Uterus (tissue), 4 donors: ENCODE results near the gene MEIS2. TPM values are rescaled to one million over a fixed set of nuclear protein-coding genes. Genes with fewer than 3 reads are reported as not detected.

Experiments
- DNase-seq, 2 donors: peaks; one replicate each; pipeline ENCODE4 v3.0.0-alpha.2; 2019 to 2020
- H3K27ac ChIP-seq, 2 donors: fragments of 200-600 bp; sonication (generic); 1 replicate in 1 of 2; 2 replicates in 1 of 2; pipeline ENCODE4 v1.5.1; 2016 to 2018
- H3K27me3 ChIP-seq, 2 donors: fragments of 200-600 bp; sonication (generic); one replicate each; pipeline ENCODE4 v1.5.1; 2018 to 2019; ENCODE audit warnings: control low read depth in 1 of 2
- H3K36me3 ChIP-seq, 2 donors: fragments of 200-600 bp; sonication (generic); one replicate each; pipeline ENCODE4 v1.5.1; 2019; ENCODE audit warnings: control low read depth in 1 of 2
- H3K4me1 ChIP-seq, 2 donors: fragments of 200-600 bp; sonication (generic); one replicate each; pipeline ENCODE4 v1.5.1; 2018 to 2019; ENCODE audit warnings: control low read depth in 1 of 2
- H3K4me3 ChIP-seq, 2 donors: fragments of 200-600 bp; sonication (generic); 1 replicate in 1 of 2; 2 replicates in 1 of 2; pipeline ENCODE4 v1.5.1; 2018 to 2019; ENCODE audit warnings: mild to moderate bottlenecking in 1 of 2
- H3K9me3 ChIP-seq, 2 donors: fragments of 200-600 bp; sonication (generic); one replicate each; pipeline ENCODE4 v1.5.1; 2019; ENCODE audit warnings: control low read depth in 1 of 2
- POLR2A ChIP-seq, 2 donors: fragments of 450-650 bp; IDR thresholded peaks; one replicate each; pipeline ENCODE4 v1.6.1; 2016; ENCODE audit warnings: antibody characterized with exemption in 2 of 2, mild to moderate bottlenecking in 1 of 2, moderate library complexity in 1 of 2
- intact Hi-C: fragments of 100-400 bp; cut with DNase I; formaldehyde crosslinking; loops from one replicate; pipeline ENCODE4 v1.15.1; 2023; ENCODE audit warnings: low total_unique reads
- total RNA-seq, 4 donors: library from RNA; depleted of rRNA in 3 of 4; stranded (reverse); fragments of >200 nt in 3 of 4; gene quantifications; one replicate each; pipeline versions ENCODE4 v1.1.0 to v1.2.4, GENCODE V29; 2014 to 2023
- TF ChIP-seq, protein P1 (sequence below), 4 experiments: fragments of 200-600 bp in 2 of 4; fragments of 450-650 bp in 2 of 4; sonication (generic) in 2 of 4; IDR thresholded peaks; one replicate each; pipeline ENCODE4 v1.5.1; 2016 to 2019; ENCODE audit warnings: antibody characterized with exemption in 4 of 4, mild to moderate bottlenecking in 2 of 4, moderate library complexity in 1 of 4
- donor health status: DM: yes; HTN: yes; CAD: no.

MEIS2 gene
- total RNA-seq, 4 donors from 2014 or later = 84.0 to 184 (median 112) TPM

DNA sequence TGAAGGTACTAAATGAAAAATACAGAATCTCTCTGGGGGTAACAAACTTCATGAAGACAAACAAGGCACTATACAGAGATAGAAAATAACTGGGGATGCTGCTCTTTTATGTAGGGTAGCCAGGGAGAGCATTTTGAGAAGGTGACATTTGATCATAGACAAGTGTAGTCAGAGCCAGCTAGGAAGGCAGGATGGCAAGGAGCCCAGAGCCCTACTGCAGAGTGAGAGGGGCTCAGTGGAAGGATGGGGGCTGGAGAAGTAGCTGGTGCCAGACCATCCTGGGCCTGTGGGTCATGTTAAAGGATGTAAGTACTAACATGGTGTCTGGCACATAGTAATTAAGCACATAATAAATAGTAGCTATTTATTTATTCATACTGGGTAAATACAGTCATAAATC, 133.6 kb downstream of the MEIS2 start:
- Histone ChIP-seq H3K27me3 (no peaks in the 10 kb centered on the region), H3K36me3 (no peaks in the 10 kb centered on the region), H3K27ac (peak overlapping the region in 1 of 2 donors; percentile 4), H3K4me3 (no peak overlapping the region), H3K9me3 (no peaks in the 10 kb centered on the region), H3K4me1 (peaks cover 3 to 5% of the 10 kb centered on the region in 2 donors)
- TF ChIP-seq, protein P1, sequence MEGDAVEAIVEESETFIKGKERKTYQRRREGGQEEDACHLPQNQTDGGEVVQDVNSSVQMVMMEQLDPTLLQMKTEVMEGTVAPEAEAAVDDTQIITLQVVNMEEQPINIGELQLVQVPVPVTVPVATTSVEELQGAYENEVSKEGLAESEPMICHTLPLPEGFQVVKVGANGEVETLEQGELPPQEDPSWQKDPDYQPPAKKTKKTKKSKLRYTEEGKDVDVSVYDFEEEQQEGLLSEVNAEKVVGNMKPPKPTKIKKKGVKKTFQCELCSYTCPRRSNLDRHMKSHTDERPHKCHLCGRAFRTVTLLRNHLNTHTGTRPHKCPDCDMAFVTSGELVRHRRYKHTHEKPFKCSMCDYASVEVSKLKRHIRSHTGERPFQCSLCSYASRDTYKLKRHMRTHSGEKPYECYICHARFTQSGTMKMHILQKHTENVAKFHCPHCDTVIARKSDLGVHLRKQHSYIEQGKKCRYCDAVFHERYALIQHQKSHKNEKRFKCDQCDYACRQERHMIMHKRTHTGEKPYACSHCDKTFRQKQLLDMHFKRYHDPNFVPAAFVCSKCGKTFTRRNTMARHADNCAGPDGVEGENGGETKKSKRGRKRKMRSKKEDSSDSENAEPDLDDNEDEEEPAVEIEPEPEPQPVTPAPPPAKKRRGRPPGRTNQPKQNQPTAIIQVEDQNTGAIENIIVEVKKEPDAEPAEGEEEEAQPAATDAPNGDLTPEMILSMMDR (IDR thresholded peaks at IDR 0.05) = no peak
- TF ChIP-seq POLR2A (IDR thresholded peaks at IDR 0.05) = no peak
- intact Hi-C loops = no loop called here
- peak in 1 of 2 donors; percentile 17 for DNase-seq

DNA sequence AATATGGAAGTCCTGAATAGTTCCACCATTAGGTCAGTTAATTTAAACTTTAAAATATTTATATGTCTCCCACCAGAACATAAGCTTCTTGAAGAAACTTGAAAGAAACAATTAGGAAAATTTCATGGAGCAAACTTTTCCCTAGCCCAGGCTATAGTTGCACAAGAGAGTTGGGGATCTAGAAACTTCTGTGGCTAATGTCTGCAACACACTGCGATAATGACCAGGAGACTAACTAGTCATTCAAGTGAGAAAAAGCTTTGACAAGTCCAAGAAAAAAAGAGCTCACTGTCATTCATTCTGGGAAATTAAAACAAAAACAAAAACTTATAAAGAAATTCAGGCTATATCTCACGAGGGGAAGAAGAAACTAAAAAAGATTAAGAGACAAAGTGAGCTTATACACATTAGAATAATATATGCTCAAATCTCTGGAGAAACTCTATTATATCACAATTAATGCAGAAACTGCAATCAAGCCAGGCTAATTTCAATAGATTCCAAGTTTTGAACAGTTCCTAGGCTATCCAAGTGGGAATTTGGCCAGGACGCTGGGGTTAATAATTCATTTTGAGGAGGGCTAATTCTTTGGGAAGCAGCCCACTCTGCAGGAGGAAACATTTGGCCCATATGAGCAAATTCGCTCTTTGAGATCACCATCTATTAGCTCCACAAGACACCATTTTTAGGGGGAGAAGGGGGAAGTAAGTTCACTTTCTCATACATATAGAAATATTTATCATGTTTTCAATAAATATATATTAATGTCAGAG, 134.6 kb downstream of the MEIS2 start:
- no peak overlapping the region for H3K4me3 ChIP-seq
- H3K36me3 ChIP-seq = no peaks in the 10 kb centered on the region
- H3K4me1 ChIP-seq = peaks cover under 1 to 3% of the 10 kb centered on the region in 2 donors
- peak overlapping the region in 1 of 2 donors; percentile 5 for H3K27ac ChIP-seq
- TF ChIP-seq, protein P1 (IDR thresholded peaks at IDR 0.05) = no peak
- no peak for TF ChIP-seq POLR2A (IDR thresholded peaks at IDR 0.05)
- H3K9me3 ChIP-seq = no peaks in the 10 kb centered on the region
- H3K27me3 ChIP-seq = no peaks in the 10 kb centered on the region
- intact Hi-C loops = no loop called here
- DNase-seq = peak; percentile 32 to 34

DNA sequence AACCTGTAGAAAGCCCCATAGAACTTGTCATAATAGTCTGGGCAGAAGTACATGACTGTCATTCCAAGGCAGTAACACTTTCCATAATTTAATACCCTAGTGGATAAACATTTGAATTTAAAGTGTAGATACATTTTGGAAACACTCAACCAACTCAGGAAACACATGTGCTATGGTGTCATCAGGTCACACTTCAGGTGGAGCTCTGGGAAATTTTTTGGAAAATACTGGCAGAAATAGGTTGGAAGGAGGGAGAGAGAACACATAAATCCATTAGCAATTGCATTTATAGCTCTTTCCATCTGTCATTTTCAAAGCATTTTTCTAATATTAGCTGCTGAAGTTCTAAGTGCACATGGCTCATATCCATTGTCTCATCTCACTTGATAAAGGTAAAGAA, 135.7 kb downstream of the MEIS2 start:
- intact Hi-C loops = no loop called here
- H3K27me3 ChIP-seq = no peaks in the 10 kb centered on the region
- peaks cover 0 to 3% of the 10 kb centered on the region in 2 donors for H3K4me1 ChIP-seq

DNA sequence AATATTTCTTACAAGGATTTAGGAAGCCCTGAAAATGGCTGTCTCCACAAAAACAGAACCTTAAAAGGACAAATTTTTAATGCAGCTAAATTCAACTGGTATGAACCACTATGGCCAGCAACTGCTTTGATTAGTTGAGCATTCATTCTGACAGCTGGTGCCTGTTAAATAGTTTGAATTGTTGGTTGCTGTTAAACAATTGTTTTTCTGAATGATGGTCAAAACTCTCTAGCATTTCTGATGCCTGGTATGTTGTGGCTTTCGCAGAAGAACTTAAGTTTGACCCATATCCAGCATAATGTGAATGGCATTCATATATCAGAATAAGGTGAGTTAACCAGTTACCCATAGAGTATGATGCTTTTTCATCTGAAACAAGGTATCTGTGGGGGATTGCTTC, 138.4 kb downstream of the MEIS2 start:
- Histone ChIP-seq H3K36me3 (no peaks in the 10 kb centered on the region), H3K4me1 (no peaks in the 10 kb centered on the region), H3K27me3 (no peaks in the 10 kb centered on the region), H3K27ac (no peak overlapping the region), H3K4me3 (no peak overlapping the region), H3K9me3 (no peaks in the 10 kb centered on the region)
- intact Hi-C loops = no loop called here
- no peak for DNase-seq
- TF ChIP-seq, protein P1 (IDR thresholded peaks at IDR 0.05) = no peak
- TF ChIP-seq POLR2A (IDR thresholded peaks at IDR 0.05) = no peak

More for the DNA sequence above, 135.7 kb downstream of the MEIS2 start:
- DNase-seq = no peak
- H3K4me3 ChIP-seq = no peak overlapping the region
- no peaks in the 10 kb centered on the region for H3K9me3 ChIP-seq
- no peaks in the 10 kb centered on the region for H3K36me3 ChIP-seq
- no peak overlapping the region for H3K27ac ChIP-seq
- TF ChIP-seq, protein P1 (IDR thresholded peaks at IDR 0.05) = no peak
- TF ChIP-seq POLR2A (IDR thresholded peaks at IDR 0.05) = no peak

DNA sequence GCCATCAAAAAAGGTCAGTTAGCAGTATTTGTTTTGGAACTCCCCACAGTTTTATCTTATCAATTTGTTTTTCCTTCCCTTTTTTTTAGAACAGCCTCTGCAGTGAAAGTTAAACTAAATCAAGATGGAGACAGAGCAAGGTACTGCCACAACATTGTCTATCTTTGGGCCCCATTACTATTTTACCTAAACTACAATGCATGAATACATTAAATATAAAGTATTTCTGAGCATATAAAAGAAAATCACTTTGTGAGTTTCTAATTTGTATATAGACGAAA, 139.5 kb downstream of the MEIS2 start:
- Histone ChIP-seq H3K27me3 (no peaks in the 10 kb centered on the region), H3K4me1 (no peaks in the 10 kb centered on the region), H3K9me3 (no peaks in the 10 kb centered on the region), H3K27ac (no peak overlapping the region), H3K4me3 (no peak overlapping the region), H3K36me3 (no peaks in the 10 kb centered on the region)
- no peak for DNase-seq
- intact Hi-C loops = no loop called here
- no peak for TF ChIP-seq POLR2A (IDR thresholded peaks at IDR 0.05)
- TF ChIP-seq, protein P1 (IDR thresholded peaks at IDR 0.05) = no peak
